Heart right ventricle (tissue), 16 donors: ENCODE results near the gene NOX3. TPM values are rescaled to one million over a fixed set of nuclear protein-coding genes. Genes with fewer than 3 reads are reported as not detected.
"Not testable (repeated sequence)": the region's sequence is repeated elsewhere in the genome, so short reads cannot be mapped to it uniquely, and the experiment has no call there.

Experiments used
- ATAC-seq, 8 donors: fragments of 200-7000 bp; cut with Tn5 transposase; one replicate each; pipeline ENCODE4 v1.9.1; 2020; ENCODE audit warnings: mild to moderate bottlenecking in 8 of 8, moderate library complexity in 8 of 8, moderate number of reproducible peaks in 1 of 8
- DNase-seq, 2 donors: peaks; one replicate each; pipeline ENCODE4 v3.0.0-alpha.2; 2020
- H3K27ac ChIP-seq, 10 donors: fragments of 200-600 bp; sonication (generic) in 2 of 10; one replicate each; pipeline versions ENCODE4 v1.5.0 to v1.8.0; 2020 to 2022; ENCODE audit warnings: mild to moderate bottlenecking in 3 of 10
- H3K27me3 ChIP-seq, 7 donors: fragments of 200-600 bp; one replicate each; pipeline ENCODE4 v1.8.0; 2021 to 2022; ENCODE audit warnings: mild to moderate bottlenecking in 2 of 7
- H3K36me3 ChIP-seq, 9 donors: fragments of 200-600 bp; sonication (generic) in 1 of 9; one replicate each; pipeline versions ENCODE4 v1.5.0 to v1.8.0; 2020 to 2022; ENCODE audit warnings: mild to moderate bottlenecking in 2 of 9
- H3K4me1 ChIP-seq, 9 donors: fragments of 200-600 bp; sonication (generic) in 1 of 9; one replicate each; pipeline versions ENCODE4 v1.5.0 to v1.8.0; 2020 to 2022; ENCODE audit warnings: mild to moderate bottlenecking in 4 of 9
- H3K4me3 ChIP-seq, 10 donors: fragments of 200-600 bp; sonication (generic) in 2 of 10; one replicate each; pipeline versions ENCODE4 v1.5.0 to v1.8.0; 2020 to 2022; ENCODE audit warnings: mild to moderate bottlenecking in 7 of 10, moderate library complexity in 2 of 10
- H3K9me3 ChIP-seq, 11 donors: fragments of 200-600 bp in 10 of 11; sonication (generic) in 2 of 11; one replicate each; pipeline versions ENCODE4 v1.5.0 to v1.8.0; 2013 to 2022; ENCODE audit warnings: mild to moderate bottlenecking in 2 of 11, control low read depth in 1 of 11, moderate library complexity in 1 of 11
- WGBS, 2 donors: extraction: QIAGEN DNeasy Blood & Tissue Kit; methylation state at CpG; one replicate each; pipeline ENCODE4 v1.1.7; 2013; ENCODE audit warnings: inconsistent platforms in 1 of 2; 5-methylcytosine and 5-hydroxymethylcytosine counted together
- intact Hi-C, 10 donors: fragments of 100-400 bp; cut with DNase I; formaldehyde crosslinking; loops; one replicate each; pipeline versions ENCODE4 v1.11.1 to v1.14.2; 2022
- polyA plus RNA-seq, 2 donors: library from polyadenylated mRNA; stranded (reverse); fragments of 200-250 nt; gene quantifications; one replicate each; pipeline ENCODE4 v1.2.3, GENCODE V29; 2013
- total RNA-seq, 10 donors: library from RNA; stranded (reverse); fragmentation: NEBNext Ultra II Directional in 3 of 10; extraction: Animal tissue kit (Norgen Biotek cat#: 25700) in 3 of 10; gene quantifications; one replicate each; pipeline versions ENCODE4 v1.2.1 to v1.2.4, GENCODE V29; 2021 to 2023
- TF ChIP-seq, protein P1 (sequence below), 9 donors: fragments of 200-600 bp; sonication (generic) in 2 of 9; IDR thresholded peaks; one replicate each; pipeline versions ENCODE4 v1.5.0 to v1.8.0; 2021 to 2022; ENCODE audit warnings: antibody characterized with exemption in 9 of 9, mild to moderate bottlenecking in 5 of 9, moderate library complexity in 1 of 9
- donor health status: Arrhythmogenic right ventricular cardiomyopathy.
- donor health status: ischemic (EF 13 %, LVEDD 7.1; RV severe dilation, severe dysfunction).
- donor health status: healthy with polysubstance abuse.
- donor health status: DM: no; HTN: yes; CAD: no.
- donor health status: DM: no; HTN: no; CAD: no.
- donor health status: ischemic (EF 25% LVEDD 6.9; RV normal size, moderate dysfunction).
- donor health status: ischemic (EF 25% LVEDD 5.7; RV mildly dilated, moderate dysfunction).
- donor health status: healthy.
- donor health status: DM: yes; HTN: yes; CAD: no.
- donor health status: Ischemic cardiomyopathy.
- donor health status: ischemic (EF 35%, LVEDD 5.7; RV mildly dilated, moderate dysfunction).
- donor health status: nonischemic (EF 11% LVEDD 7.7; RV severe dilation, severe dysfunction).
- donor health status: DM: yes; HTN: yes; CAD: no.
- donor health status: PGD.
- donor health status: ischemic (EF 29% LVEDD 5.4; RV normal size, mild dysfunction).
- donor health status: nonischemic (EF 23%, LVEDD 6.1; RV moderate dilation, normal function).

The NOX3 gene
- total and polyA plus RNA-seq, 12 donors = not detected

DNA sequence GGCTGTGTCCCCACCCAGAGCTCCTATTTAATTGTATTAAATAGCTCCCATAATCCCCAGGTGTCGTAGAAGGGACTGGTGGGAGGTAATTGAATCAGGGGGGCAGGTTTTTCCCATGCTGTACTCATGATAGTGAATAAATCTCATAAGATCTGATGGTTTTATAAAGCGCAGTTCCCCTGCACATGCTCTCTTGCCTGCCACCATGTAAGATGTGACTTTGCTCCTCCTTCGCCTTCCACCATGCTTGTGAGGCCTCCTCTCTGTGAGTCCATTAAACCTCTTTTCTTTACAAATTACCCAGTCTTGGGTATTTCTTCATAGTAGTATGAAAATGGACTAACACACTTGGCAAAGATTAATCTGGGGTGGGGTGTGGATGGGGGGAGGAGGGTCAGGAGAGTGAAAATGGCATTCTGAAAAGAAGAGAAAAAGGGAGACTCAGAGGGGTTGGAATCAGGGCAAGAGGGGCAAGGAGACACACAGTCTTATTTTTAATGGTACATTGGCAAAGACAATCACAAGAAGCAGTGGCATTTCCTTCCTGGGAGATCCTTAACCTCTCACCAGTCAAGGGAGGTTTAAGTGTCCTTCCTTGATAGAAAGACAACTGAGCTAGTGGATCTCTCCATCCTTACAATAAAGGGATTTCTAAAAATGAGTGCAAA is 37.5 kb upstream of the NOX3 start:
- WGBS, 2 donors = 92 to 97% methylated on average over 3 of the region's 3 CpGs

DNA sequence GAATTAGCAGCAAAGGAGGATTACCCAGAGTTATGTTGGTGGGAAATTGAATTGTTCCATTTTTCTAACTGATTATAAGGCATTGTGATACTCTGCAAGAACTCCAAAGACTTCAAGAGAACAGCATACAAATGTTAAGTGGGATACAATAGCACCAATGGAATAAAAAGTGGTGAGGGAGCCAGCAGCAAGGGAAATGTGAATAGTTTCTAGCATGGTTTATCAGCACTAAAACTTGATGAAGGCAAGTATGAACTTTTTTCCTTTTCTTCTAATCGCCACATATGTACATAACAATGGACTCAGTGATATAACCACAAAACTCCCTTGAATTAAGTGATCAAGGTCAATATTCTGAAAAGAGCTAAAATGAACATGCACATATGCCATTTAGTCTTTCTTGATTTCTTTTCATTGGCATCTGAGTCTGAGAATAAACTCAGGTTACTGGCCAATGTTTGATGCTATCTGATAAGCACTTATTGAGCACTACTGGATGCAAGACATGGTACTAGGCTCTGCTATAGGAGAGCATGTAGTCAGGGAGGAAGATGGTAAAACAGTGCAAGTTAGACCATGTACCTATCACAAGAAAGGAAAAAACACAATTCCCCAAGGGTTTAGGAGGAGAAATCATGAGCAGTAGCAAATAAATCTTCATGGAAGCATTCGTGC is 36.6 kb upstream of the NOX3 start:
- DNase-seq (no peak), ATAC-seq (no peak)
- peaks cover 0 to 12% (median 3%) of the 10 kb centered on the region in 9 donors for H3K4me1 ChIP-seq
- 89 to 93% methylated on average over 2 of the region's 2 CpGs for WGBS, 2 donors
- H3K4me3 ChIP-seq = no peak overlapping the region
- no peaks in the 10 kb centered on the region for H3K9me3 ChIP-seq
- TF ChIP-seq, protein P1, sequence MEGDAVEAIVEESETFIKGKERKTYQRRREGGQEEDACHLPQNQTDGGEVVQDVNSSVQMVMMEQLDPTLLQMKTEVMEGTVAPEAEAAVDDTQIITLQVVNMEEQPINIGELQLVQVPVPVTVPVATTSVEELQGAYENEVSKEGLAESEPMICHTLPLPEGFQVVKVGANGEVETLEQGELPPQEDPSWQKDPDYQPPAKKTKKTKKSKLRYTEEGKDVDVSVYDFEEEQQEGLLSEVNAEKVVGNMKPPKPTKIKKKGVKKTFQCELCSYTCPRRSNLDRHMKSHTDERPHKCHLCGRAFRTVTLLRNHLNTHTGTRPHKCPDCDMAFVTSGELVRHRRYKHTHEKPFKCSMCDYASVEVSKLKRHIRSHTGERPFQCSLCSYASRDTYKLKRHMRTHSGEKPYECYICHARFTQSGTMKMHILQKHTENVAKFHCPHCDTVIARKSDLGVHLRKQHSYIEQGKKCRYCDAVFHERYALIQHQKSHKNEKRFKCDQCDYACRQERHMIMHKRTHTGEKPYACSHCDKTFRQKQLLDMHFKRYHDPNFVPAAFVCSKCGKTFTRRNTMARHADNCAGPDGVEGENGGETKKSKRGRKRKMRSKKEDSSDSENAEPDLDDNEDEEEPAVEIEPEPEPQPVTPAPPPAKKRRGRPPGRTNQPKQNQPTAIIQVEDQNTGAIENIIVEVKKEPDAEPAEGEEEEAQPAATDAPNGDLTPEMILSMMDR (IDR thresholded peaks at IDR 0.05) = no peak
- H3K27me3 ChIP-seq = no peaks in the 10 kb centered on the region
- intact Hi-C loops = no loop called here
- H3K27ac ChIP-seq = no peak overlapping the region
- no peaks in the 10 kb centered on the region for H3K36me3 ChIP-seq

More for the DNA sequence above, 37.5 kb upstream of the NOX3 start:
- TF ChIP-seq, protein P1 (IDR thresholded peaks at IDR 0.05) = no peak
- Histone ChIP-seq H3K4me3 (no peak overlapping the region), H3K27ac (peak overlapping the region in 3 of 10 donors; percentile 37 to 64 (median 49)), H3K9me3 (no peaks in the 10 kb centered on the region), H3K36me3 (no peaks in the 10 kb centered on the region), H3K4me1 (peaks cover 0 to 12% (median 3%) of the 10 kb centered on the region in 9 donors), H3K27me3 (no peaks in the 10 kb centered on the region)
- no peak for ATAC-seq
- DNase-seq = no peak
- intact Hi-C loops = no loop called here

DNA sequence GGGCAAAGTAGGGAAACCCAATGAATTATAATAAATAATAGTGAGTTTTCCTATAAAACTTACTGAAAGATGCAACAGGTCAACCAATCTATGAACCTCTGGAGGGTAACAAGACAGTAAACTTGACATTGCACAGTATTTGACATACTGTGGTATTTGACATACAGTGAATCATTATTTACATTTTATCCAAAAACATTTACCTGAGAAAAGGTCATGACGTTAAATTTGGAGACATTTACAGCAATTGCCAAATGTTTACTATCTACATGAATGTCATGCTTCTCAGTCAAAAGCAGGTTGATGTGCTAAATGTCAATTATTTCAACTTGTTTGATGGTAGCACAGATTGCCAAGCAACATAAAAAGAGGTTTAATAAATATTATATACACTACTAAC is 35.8 kb upstream of the NOX3 start:
- Histone ChIP-seq H3K36me3 (no peaks in the 10 kb centered on the region), H3K4me3 (no peak overlapping the region), H3K4me1 (peaks cover 0 to 12% (median 3%) of the 10 kb centered on the region in 9 donors), H3K27ac (no peak overlapping the region), H3K9me3 (no peaks in the 10 kb centered on the region), H3K27me3 (no peaks in the 10 kb centered on the region)
- intact Hi-C loops = no loop called here
- TF ChIP-seq, protein P1 (IDR thresholded peaks at IDR 0.05) = no peak
- 86 to 97% methylated on average over 1 of the region's 1 CpG for WGBS, 2 donors
- no peak for ATAC-seq
- DNase-seq = no peak

DNA sequence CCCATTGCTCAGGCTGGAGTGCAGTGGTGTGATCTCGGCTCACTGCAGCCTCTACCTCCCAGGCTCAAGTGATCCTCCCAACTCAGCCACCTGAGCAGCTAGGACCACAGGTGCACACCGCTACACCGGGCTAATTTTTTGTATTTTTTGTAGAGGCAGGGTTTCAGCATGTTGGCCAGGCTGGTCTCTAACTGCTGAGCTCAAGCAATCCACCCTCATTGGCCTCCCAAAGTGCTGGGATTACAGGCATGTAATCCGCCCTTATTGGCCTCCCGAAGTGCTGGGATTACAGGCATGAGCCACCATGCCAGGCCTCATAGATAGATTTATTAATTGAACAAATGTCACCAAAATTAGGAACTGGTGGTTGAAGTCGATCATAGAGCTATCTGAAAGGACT is 32.6 kb upstream of the NOX3 start:
- DNase-seq, intact Hi-C loops, H3K27me3 ChIP-seq, H3K4me1 ChIP-seq, H3K27ac ChIP-seq, ATAC-seq, H3K4me3 ChIP-seq, H3K9me3 ChIP-seq, H3K36me3 ChIP-seq: not testable (repeated sequence)
- 91 to 93% methylated on average over 6 of the region's 6 CpGs for WGBS, 2 donors
